Body of pancreas (tissue), 4 donors: Measurements from ENCODE around the gene SYNGR2.

Experiments
- POLR2A ChIP-seq, 3 donors: fragments of 450-650 bp; IDR thresholded peaks; one replicate each; pipeline ENCODE4 v1.6.1; 2016; ENCODE audit warnings: antibody characterized with exemption in 3 of 3, mild to moderate bottlenecking in 2 of 3
- TF ChIP-seq, protein P1 (sequence below), 7 experiments: fragments of 450-650 bp in 4 of 7; fragments of 200-600 bp in 3 of 7; sonication (generic) in 3 of 7; IDR thresholded peaks; one replicate each; pipeline ENCODE4 v1.5.1; 2016 to 2019; ENCODE audit warnings: antibody characterized with exemption in 7 of 7

- TF ChIP-seq, protein P1, sequence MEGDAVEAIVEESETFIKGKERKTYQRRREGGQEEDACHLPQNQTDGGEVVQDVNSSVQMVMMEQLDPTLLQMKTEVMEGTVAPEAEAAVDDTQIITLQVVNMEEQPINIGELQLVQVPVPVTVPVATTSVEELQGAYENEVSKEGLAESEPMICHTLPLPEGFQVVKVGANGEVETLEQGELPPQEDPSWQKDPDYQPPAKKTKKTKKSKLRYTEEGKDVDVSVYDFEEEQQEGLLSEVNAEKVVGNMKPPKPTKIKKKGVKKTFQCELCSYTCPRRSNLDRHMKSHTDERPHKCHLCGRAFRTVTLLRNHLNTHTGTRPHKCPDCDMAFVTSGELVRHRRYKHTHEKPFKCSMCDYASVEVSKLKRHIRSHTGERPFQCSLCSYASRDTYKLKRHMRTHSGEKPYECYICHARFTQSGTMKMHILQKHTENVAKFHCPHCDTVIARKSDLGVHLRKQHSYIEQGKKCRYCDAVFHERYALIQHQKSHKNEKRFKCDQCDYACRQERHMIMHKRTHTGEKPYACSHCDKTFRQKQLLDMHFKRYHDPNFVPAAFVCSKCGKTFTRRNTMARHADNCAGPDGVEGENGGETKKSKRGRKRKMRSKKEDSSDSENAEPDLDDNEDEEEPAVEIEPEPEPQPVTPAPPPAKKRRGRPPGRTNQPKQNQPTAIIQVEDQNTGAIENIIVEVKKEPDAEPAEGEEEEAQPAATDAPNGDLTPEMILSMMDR (IDR thresholded peaks at IDR 0.05) = no peak
- TF ChIP-seq POLR2A (IDR thresholded peaks at IDR 0.05) = no peak
Observed at GRCh38 chr17:78146471-78146869, 21.9 kb upstream of the SYNGR2 start.
